Mammary epithelial cell (primary cell): ENCODE results near the gene COX7B.
"Not testable (repeated sequence)": the region's sequence is repeated elsewhere in the genome, so short reads cannot be mapped to it uniquely, and the experiment has no call there.

Experiments used
- EZH2 ChIP-seq: IDR thresholded peaks from 2 replicates; pipeline ENCODE4 v1.6.1; 2012; ENCODE audit warnings: low read length, inconsistent platforms, borderline replicate concordance
- TF ChIP-seq, protein P1 (sequence below), 2 donors: IDR thresholded peaks in 1 of 2; conservative IDR thresholded peaks in 1 of 2; 2 replicates each; pipeline ENCODE4 v1.5.1; 2011 to 2012; ENCODE audit warnings: inconsistent platforms in 2 of 2, low read length in 2 of 2, mild to moderate bottlenecking in 2 of 2, control low read depth in 1 of 2, low read depth in 1 of 2; ENCODE audit not compliant: insufficient read depth in 1 of 2; ENCODE audit errors: extremely low read depth in 1 of 2

DNA sequence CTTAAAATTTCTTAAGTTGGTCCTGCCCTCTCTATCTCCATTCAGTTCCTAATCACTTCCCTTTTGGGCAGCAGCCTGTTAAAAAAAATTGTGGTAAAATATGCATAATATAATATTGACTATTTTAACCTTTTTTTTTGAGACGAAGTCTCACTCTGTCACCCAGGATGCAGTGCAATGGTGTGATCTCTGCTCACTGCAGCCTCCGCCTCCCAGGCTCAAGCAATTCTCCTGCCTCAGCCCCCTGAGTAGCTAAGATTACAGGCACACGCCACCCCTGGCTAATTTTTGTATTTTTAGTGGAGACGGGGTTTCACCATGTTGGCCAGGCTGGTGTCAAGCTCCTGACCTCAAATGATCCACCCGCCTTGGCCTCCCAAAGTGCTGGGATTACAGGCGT is 20.1 kb downstream of the COX7B start:
- TF ChIP-seq, protein P1, sequence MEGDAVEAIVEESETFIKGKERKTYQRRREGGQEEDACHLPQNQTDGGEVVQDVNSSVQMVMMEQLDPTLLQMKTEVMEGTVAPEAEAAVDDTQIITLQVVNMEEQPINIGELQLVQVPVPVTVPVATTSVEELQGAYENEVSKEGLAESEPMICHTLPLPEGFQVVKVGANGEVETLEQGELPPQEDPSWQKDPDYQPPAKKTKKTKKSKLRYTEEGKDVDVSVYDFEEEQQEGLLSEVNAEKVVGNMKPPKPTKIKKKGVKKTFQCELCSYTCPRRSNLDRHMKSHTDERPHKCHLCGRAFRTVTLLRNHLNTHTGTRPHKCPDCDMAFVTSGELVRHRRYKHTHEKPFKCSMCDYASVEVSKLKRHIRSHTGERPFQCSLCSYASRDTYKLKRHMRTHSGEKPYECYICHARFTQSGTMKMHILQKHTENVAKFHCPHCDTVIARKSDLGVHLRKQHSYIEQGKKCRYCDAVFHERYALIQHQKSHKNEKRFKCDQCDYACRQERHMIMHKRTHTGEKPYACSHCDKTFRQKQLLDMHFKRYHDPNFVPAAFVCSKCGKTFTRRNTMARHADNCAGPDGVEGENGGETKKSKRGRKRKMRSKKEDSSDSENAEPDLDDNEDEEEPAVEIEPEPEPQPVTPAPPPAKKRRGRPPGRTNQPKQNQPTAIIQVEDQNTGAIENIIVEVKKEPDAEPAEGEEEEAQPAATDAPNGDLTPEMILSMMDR (conservative IDR thresholded peaks at IDR 0.05 in 1 of 2, IDR thresholded peaks at IDR 0.05 in 1 of 2; ENCODE audit: extremely low read depth in 1 of 2, insufficient read depth in 1 of 2, low read depth in 1 of 2, low read length in 2 of 2): not testable (repeated sequence)
- TF ChIP-seq EZH2: not testable (repeated sequence)
